Panc1 (cell line): Measurements from ENCODE around the gene SP4. TPM values are rescaled to one million over a fixed set of nuclear protein-coding genes. Genes with fewer than 3 reads are reported as not detected.

Experiments used
- ATAC-seq: fragments of 200-7000 bp; cut with Tn5 transposase; 2 replicates; pipeline ENCODE4 v1.9.1; 2020; ENCODE audit warnings: mild to moderate bottlenecking, moderate library complexity
- BruUV-seq: library from RNA; stranded (reverse); fragments of 400-500 nt; replicated peaks from 2 replicates; lab custom pipeline; 2021; lab: Mats Ljungman, UMichigan
- CTCF ChIA-PET: fragments of 300-600 bp; sonication (Branson Sonifier 250); formaldehyde crosslinking; loops from one replicate; lab custom pipeline; 2022; ENCODE audit warnings: antibody characterized with exemption; lab: Charles Lee
- POLR2A ChIA-PET: fragments of 300-600 bp; sonication (Branson Sonifier 250); formaldehyde crosslinking; loops from one replicate; lab custom pipeline; 2022; ENCODE audit warnings: antibody characterized with exemption; lab: Charles Lee
- DNase-seq: peaks from one replicate; pipeline ENCODE4 v3.0.0-alpha.2; 2010; ENCODE audit warnings: low read depth, low spot score
- H3K27ac ChIP-seq: 2 replicates; pipeline ENCODE4 v1.5.1; 2011; ENCODE audit warnings: mild to moderate bottlenecking, low read length, inconsistent platforms
- H3K27me3 ChIP-seq: fragments of 200-500 bp; sonication (Bioruptor generic); 2 replicates; pipeline ENCODE4 v1.6.0; 2014; ENCODE audit warnings: low read length, inconsistent platforms; ENCODE audit not compliant: control insufficient read depth, insufficient read depth
- H3K36me3 ChIP-seq: fragments of 200-500 bp; sonication (Bioruptor generic); 2 replicates; pipeline ENCODE4 v1.5.1; 2014; ENCODE audit warnings: inconsistent platforms, mild to moderate bottlenecking, low read length, moderate library complexity; ENCODE audit not compliant: control insufficient read depth, insufficient read depth
- H3K4me1 ChIP-seq: 2 replicates; pipeline ENCODE4 v1.5.1; 2011; ENCODE audit warnings: inconsistent platforms, mild to moderate bottlenecking, low read length, moderate library complexity; ENCODE audit not compliant: control insufficient read depth, insufficient read depth
- H3K4me3 ChIP-seq, 2 experiments: 2 replicates each; pipeline ENCODE4 v1.5.1; 2011 to 2012; ENCODE audit warnings: low read depth in 2 of 2, low read length in 2 of 2, mild to moderate bottlenecking in 2 of 2, inconsistent platforms in 1 of 2, moderate library complexity in 1 of 2
- H3K9me3 ChIP-seq: fragments of 200-500 bp; sonication (Bioruptor generic); 2 replicates; pipeline ENCODE4 v1.5.1; 2014; ENCODE audit warnings: low read depth, mild to moderate bottlenecking, inconsistent platforms, low read length, moderate library complexity; ENCODE audit not compliant: control insufficient read depth, insufficient read depth
- CTCF ChIP-seq: fragments of 450-650 bp; IDR thresholded peaks from 2 replicates; pipeline ENCODE4 v1.5.1; 2017; ENCODE audit warnings: mild to moderate bottlenecking
- POLR2AphosphoS5 ChIP-seq: IDR thresholded peaks from 2 replicates; pipeline ENCODE4 v1.6.1; 2012; ENCODE audit warnings: mild to moderate bottlenecking, low read depth, low read length, moderate library complexity
- REST ChIP-seq, 2 experiments: IDR thresholded peaks; 2 replicates each; pipeline ENCODE4 v1.6.1; 2011 to 2012; ENCODE audit warnings: low read depth in 2 of 2, control low read depth in 1 of 2, low read length in 1 of 2, mild to moderate bottlenecking in 1 of 2, moderate library complexity in 1 of 2; ENCODE audit not compliant: insufficient read depth in 1 of 2
- SIN3A ChIP-seq: IDR thresholded peaks from 2 replicates; pipeline ENCODE4 v1.6.1; 2012; ENCODE audit warnings: low read depth, mild to moderate bottlenecking, low read length, moderate library complexity, borderline replicate concordance; ENCODE audit not compliant: insufficient read depth
- TCF7L2 ChIP-seq: IDR thresholded peaks from 2 replicates; pipeline ENCODE4 v1.6.1; 2011; ENCODE audit warnings: mild to moderate bottlenecking, low read depth, low read length, inconsistent platforms
- in situ Hi-C: cut with HindIII; loops from 2 replicates; pipeline ENCODE4 v1.10.0; 2016; ENCODE audit warnings: low sequenced_read_pairs, low pct_unique_long_range_greater_than_20kb
- intact Hi-C: fragments of 100-400 bp; cut with micrococcal nuclease; formaldehyde crosslinking; loops from one replicate; pipeline ENCODE4 v1.10.0; 2022; ENCODE audit not compliant: unreplicated experiment
- total RNA-seq: library from RNA; stranded (reverse); gene quantifications from one replicate; pipeline ENCODE4 v1.2.1, GENCODE V29; 2021; ENCODE audit not compliant: unreplicated experiment

SP4 gene
- total RNA-seq, 1 experiment from 2014 or later: 10.4 TPM

DNA sequence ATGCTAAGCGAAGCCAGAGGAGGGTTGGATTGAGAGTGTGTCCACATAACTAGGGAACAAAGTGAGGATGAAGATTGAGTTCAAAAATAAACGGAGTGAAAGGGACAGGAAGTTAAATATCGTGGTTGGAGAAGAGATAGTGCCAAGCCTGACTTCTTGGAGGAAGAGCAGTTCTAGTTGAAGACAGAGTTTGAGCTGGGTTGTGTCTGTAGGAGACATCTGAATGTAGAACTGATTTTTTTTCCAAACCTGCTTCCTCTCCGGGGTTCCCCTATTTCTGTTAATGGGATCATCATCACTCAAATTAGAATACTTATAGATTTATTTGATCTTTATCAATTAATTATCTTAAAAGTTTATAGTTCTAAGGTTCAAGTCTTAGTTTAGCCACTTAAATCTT, 35.6 kb downstream of the SP4 start:
- no peaks in the 10 kb centered on the region for H3K36me3 ChIP-seq
- intact Hi-C loops (no loop called here), in situ Hi-C loops (no loop called here)
- no TSS peak for BruUV-seq
- no peaks in the 10 kb centered on the region for H3K27me3 ChIP-seq
- TF ChIP-seq REST (IDR thresholded peaks at IDR 0.05; ENCODE audit: insufficient read depth in 1 of 2, low read depth in 2 of 2, low read length in 1 of 2) (no peak), TCF7L2 (no peak), SIN3A (no peak), CTCF (no peak), POLR2AphosphoS5 (no peak)
- H3K4me3 ChIP-seq: no peak overlapping the region
- DNase-seq: no peak
- ChIA-PET CTCF (no interaction called here), POLR2A (no interaction called here)
- H3K4me1 ChIP-seq: no peaks in the 10 kb centered on the region
- no peaks in the 10 kb centered on the region for H3K9me3 ChIP-seq
- ATAC-seq: no peak
- H3K27ac ChIP-seq: no peak overlapping the region

GRCh38 chr7:21468969-21469368, 41.1 kb downstream of the SP4 start:
- no peaks in the 10 kb centered on the region for H3K4me1 ChIP-seq
- H3K9me3 ChIP-seq: no peaks in the 10 kb centered on the region
- DNase-seq: no peak
- BruUV-seq: no TSS peak
- CTCF ChIA-PET: no interaction called here
- H3K27me3 ChIP-seq: no peaks in the 10 kb centered on the region
- intact Hi-C loops: no loop called here
- no peaks in the 10 kb centered on the region for H3K36me3 ChIP-seq
- H3K4me3 ChIP-seq: no peak overlapping the region
- H3K27ac ChIP-seq: no peak overlapping the region
- no peak for ATAC-seq
- TF ChIP-seq POLR2AphosphoS5 (no peak), SIN3A (no peak), CTCF (no peak)
- POLR2A ChIA-PET: no interaction called here
- in situ Hi-C loops: no loop called here
